ENCODE measurements around the gene CREG2. TPM values are rescaled to one million over a fixed set of nuclear protein-coding genes. Genes with fewer than 3 reads are reported as not detected.
A peak's percentile ranks its signal among the peaks of the same experiment; 100 is the strongest.

Gene CREG2
- total and polyA plus RNA-seq, 7 donors: 0.06 to 0.36 (median 0.28) TPM; not detected in 4

- intact Hi-C loops (cut with DNase I): loop anchor here (2.0 kb wide), 1 partner anchor 56 kb away; the partner anchor contains the start of gene CNOT11
- peak within 1 kb of the TSS; percentile 86 to 91 (median 90) for H3K27ac ChIP-seq
- H3K4me3 ChIP-seq: peak within 1 kb of the TSS; percentile 68 to 93 (median 91)
- H3K36me3 ChIP-seq: no peaks in the 10 kb centered on the region
- TF ChIP-seq EP300 (IDR thresholded peaks at IDR 0.05): peak in 1 of 4 donors; percentile 58
- peak in 2 of 4 experiments; percentile 6 to 32 for TF ChIP-seq CTCF (IDR thresholded peaks at IDR 0.05)
- TF ChIP-seq POLR2A (IDR thresholded peaks at IDR 0.05): peak; percentile 71 to 86
- TF ChIP-seq POLR2AphosphoS5 (IDR thresholded peaks at IDR 0.05): peak; percentile 87 to 98 (median 95)
- WGBS, 2 donors: 2% methylated on average over 76 of the region's 76 CpGs
- H3K9me3 ChIP-seq: no peaks in the 10 kb centered on the region
- peak; percentile 96 for DNase-seq
- H3K4me1 ChIP-seq: peaks cover 0 to 44% (median 36%) of the 10 kb centered on the region in 4 donors
- H3K27me3 ChIP-seq: no peaks in the 10 kb centered on the region
Measured at GRCh38 chr2:101308432-101309210, 78.7 kb downstream of the CREG2 start, which contains the start of gene RNF149. Gene RNF149, minus strand, starts transcription at chr2:101308701. Its CDS starts 113 bp downstream, at chr2:101308588.

GRCh38 chr2:101307950-101308431, 79.3 kb downstream of the CREG2 start:
- Histone ChIP-seq H3K36me3 (no peaks in the 10 kb centered on the region), H3K4me3 (peak overlapping the region; percentile 68 to 93 (median 91)), H3K9me3 (no peaks in the 10 kb centered on the region), H3K27ac (peak overlapping the region; percentile 86 to 91 (median 90)), H3K27me3 (no peaks in the 10 kb centered on the region), H3K4me1 (peaks cover 0 to 46% (median 36%) of the 10 kb centered on the region in 4 donors)
- TF ChIP-seq CTCF (IDR thresholded peaks at IDR 0.05) (no peak), POLR2A (IDR thresholded peaks at IDR 0.05) (no peak), EP300 (IDR thresholded peaks at IDR 0.05) (no peak), POLR2AphosphoS5 (IDR thresholded peaks at IDR 0.05) (no peak)
- 1% methylated on average over 57 of the region's 57 CpGs for WGBS, 2 donors
- intact Hi-C loops (cut with DNase I): loop anchor here (2.0 kb wide), 1 partner anchor 55 kb away; the partner anchor contains the start of gene CNOT11
- DNase-seq: peak; percentile 70

- no peaks in the 10 kb centered on the region for H3K27me3 ChIP-seq
- TF ChIP-seq EP300 (IDR thresholded peaks at IDR 0.05) (no peak), CTCF (IDR thresholded peaks at IDR 0.05) (no peak), POLR2A (IDR thresholded peaks at IDR 0.05) (no peak), POLR2AphosphoS5 (IDR thresholded peaks at IDR 0.05) (no peak)
- H3K4me3 ChIP-seq: peak overlapping the region; percentile 68 to 93 (median 91)
- intact Hi-C loops (cut with DNase I): no loop called here
- no peaks in the 10 kb centered on the region for H3K9me3 ChIP-seq
- no peaks in the 10 kb centered on the region for H3K36me3 ChIP-seq
- peak overlapping the region; percentile 86 to 91 (median 90) for H3K27ac ChIP-seq
- H3K4me1 ChIP-seq: peaks cover 0 to 46% (median 36%) of the 10 kb centered on the region in 4 donors
- DNase-seq: no peak
- 10 to 41% methylated on average over 9 of the region's 9 CpGs for WGBS, 2 donors
Measured at GRCh38 chr2:101307503-101307902, 79.8 kb downstream of the CREG2 start.

- no peaks in the 10 kb centered on the region for H3K27me3 ChIP-seq
- TF ChIP-seq EP300 (IDR thresholded peaks at IDR 0.05) (no peak), POLR2A (IDR thresholded peaks at IDR 0.05) (no peak), CTCF (IDR thresholded peaks at IDR 0.05) (no peak), POLR2AphosphoS5 (IDR thresholded peaks at IDR 0.05) (no peak)
- H3K36me3 ChIP-seq: no peaks in the 10 kb centered on the region
- no peaks in the 10 kb centered on the region for H3K9me3 ChIP-seq
- peak overlapping the region; percentile 86 to 91 (median 90) for H3K27ac ChIP-seq
- H3K4me3 ChIP-seq: peak overlapping the region; percentile 68 to 93 (median 91)
- 41 to 58% methylated on average over 7 of the region's 7 CpGs for WGBS, 2 donors
- intact Hi-C loops (cut with DNase I): no loop called here
- DNase-seq: no peak
- peaks cover 0 to 46% (median 37%) of the 10 kb centered on the region in 4 donors for H3K4me1 ChIP-seq
Measured at GRCh38 chr2:101306410-101306809, 80.9 kb downstream of the CREG2 start.

Data from sigmoid colon (tissue), 7 donors.